D341Med (cell line): Measurements from ENCODE around the gene ARHGAP26.

Source experiments
- DNase-seq: peaks from one replicate; pipeline ENCODE4 v3.0.0; 2012; ENCODE audit warnings: low spot score

ARHGAP26 gene

DNA sequence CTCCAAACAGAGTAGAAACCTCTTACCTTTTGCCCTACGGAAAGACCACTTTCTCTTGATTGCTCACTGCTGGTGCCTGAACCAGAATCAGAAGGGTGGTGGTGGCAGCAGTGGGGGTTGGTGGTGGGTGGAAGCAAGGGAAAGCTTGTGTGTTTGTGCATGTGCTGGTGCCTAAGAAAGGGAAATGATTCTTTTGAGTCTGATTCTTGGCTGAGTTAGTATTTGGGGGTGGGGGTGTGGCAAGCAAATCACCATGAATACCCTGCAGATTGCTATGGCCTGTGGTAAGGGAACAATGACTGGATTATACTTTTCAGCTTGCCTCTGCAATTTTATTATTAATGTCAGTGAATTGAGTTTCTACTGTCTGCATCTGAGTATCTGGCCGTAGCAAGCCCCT is 106.6 kb downstream of the ARHGAP26 start:
- DNase-seq, result no peak

- no peak for DNase-seq
Observed at GRCh38 chr5:142878111-142878510, 107.9 kb downstream of the ARHGAP26 start.

- DNase-seq, result no peak
Observed at GRCh38 chr5:142878638-142879037, 108.5 kb downstream of the ARHGAP26 start.

- DNase-seq, result no peak
Observed at GRCh38 chr5:142881076-142881783, 111.1 kb downstream of the ARHGAP26 start.

GRCh38 chr5:142881784-142882126 is 111.6 kb downstream of the ARHGAP26 start:
- no peak for DNase-seq

GRCh38 chr5:142883025-142883424 is 112.8 kb downstream of the ARHGAP26 start:
- DNase-seq, result no peak

DNA sequence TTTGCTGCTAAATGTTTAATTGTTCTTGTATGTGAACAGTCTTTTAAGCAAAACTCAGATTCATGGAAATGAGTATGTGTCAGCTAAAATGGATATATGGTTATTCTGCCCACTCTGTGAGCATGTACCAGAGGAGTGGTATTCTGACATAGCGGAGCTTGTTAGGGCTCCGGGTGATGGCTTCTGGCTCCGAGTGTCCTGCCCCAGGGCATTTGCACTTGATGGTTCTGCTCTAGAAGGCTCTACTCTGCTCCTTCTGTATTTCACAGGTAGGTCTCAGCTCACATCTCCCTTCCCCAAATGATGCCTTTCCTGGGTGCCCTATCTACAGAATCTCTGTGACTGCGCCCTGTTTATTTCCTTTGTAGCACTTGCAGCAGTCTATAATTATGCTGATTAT is 113.3 kb downstream of the ARHGAP26 start:
- no peak for DNase-seq

DNA sequence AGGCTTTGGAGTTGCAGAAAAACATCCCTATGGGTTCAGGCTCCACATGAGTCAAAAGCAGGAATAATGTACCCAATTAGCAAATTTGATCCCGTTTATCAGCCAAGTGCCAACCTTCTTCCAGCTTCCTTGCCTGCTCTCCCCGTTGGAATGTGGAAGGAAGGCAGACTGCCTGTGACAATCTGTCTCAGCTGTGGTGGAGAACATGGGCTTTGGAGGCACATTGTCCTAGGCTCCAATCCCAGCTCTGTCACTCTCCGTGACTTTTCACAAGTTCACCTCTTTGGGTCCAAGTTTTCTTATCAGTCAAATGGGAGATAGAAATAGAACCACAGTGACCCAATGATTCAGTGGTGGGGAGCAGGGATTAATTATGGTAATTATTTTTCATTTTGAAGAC is 113.9 kb downstream of the ARHGAP26 start:
- no peak for DNase-seq

- no peak for DNase-seq
Observed at GRCh38 chr5:142886211-142886610, 116.0 kb downstream of the ARHGAP26 start.

DNA sequence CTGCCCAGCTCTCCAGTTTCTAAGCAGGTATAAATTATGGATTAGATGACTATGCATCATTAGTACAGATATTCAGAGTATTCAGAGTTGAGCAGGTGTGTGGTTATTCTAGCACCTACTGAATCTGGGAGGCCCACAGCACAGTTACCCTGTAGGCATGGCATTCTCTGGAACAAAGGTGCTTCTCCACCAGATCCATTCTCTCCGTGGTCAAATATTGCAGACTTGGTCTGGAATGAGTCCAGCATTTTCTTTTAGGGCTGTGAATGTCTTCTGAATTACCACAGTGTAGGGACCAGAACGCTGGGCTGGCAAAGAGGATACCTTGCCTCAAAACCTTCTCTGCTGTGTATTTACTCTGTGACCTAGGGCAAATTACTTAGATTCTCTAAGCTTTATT is 116.8 kb downstream of the ARHGAP26 start:
- DNase-seq, result no peak

GRCh38 chr5:142888469-142889085 is 118.4 kb downstream of the ARHGAP26 start:
- DNase-seq, result peak; percentile 62

DNA sequence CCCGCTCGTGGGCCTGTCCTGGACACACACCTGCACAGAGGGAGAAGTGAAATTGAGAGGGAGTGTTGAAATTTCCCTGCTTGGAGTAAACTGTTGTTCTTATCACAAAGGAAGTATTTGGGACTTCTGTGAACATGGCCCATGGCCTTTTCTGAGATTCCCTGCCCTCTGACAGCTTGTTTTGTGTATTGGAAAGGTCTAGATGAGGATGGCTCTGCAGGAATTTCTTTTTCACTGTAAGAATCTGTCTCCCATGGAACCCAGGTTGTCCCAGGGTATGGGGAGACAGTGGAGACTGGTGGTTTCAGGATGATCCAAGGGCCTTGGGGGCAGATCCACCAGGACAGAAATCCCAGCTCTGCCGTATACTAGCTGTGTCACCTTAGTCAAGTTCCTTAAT is 121.8 kb downstream of the ARHGAP26 start:
- no peak for DNase-seq

- DNase-seq, result no peak
Observed at GRCh38 chr5:142894315-142894714, 124.1 kb downstream of the ARHGAP26 start.

DNA sequence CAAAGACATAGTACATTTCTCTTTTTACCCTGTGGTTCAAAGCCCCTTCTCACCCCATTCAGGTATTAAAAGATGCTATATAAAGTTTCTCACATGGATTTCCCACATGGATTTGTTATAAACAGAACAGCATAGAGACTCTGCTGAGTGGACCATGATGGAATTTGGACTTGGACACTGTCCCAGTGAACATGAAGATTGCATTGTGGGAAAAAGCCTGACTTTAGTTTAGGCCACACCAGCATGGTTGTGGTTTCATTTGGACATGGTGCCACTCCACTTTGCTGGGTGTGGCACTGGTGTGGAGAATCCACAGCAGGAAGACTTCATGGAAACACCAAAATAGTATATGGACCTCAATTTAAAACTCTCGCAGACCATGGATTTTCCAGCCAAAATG is 124.6 kb downstream of the ARHGAP26 start:
- DNase-seq, result no peak

GRCh38 chr5:142896325-142897007 is 126.3 kb downstream of the ARHGAP26 start:
- DNase-seq, result no peak

DNA sequence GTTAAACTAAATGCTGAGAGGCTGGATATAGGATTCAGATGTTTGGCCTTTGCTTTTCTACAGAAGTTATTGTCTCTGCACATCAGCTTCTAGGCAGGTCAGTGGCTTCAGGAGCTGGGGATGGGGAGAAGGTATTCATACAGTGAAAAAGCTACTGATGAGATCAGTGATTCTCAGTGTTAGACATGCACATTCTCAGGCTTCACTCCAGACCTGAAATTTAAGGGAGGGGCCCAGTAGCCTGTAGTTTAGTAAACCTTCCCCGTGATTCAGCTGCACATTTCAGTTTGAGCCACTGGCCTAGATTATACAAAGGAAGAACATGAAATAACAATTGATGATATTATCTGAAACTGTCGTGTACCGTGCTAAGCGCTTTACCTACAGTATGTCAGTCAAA is 127.2 kb downstream of the ARHGAP26 start:
- DNase-seq, result no peak

DNA sequence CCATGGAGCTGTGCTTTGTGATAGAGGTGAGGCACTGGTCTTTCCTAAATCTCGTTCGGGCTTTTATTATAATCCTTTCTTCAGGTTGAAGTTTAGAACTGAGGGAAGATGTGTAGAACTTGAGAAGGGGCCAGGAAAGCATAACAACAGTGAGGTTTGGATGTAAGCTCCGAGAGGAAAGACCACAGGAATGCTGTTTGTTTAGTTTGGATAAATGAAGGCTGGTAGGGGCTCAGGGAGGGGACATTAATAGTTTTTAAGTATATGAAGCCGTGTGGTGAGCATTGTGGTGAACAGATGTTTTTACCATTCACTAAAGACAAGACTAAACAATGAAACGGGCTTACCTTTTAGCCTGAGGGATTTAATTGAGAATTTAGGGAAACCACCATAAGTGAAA is 130.8 kb downstream of the ARHGAP26 start:
- no peak for DNase-seq

DNA sequence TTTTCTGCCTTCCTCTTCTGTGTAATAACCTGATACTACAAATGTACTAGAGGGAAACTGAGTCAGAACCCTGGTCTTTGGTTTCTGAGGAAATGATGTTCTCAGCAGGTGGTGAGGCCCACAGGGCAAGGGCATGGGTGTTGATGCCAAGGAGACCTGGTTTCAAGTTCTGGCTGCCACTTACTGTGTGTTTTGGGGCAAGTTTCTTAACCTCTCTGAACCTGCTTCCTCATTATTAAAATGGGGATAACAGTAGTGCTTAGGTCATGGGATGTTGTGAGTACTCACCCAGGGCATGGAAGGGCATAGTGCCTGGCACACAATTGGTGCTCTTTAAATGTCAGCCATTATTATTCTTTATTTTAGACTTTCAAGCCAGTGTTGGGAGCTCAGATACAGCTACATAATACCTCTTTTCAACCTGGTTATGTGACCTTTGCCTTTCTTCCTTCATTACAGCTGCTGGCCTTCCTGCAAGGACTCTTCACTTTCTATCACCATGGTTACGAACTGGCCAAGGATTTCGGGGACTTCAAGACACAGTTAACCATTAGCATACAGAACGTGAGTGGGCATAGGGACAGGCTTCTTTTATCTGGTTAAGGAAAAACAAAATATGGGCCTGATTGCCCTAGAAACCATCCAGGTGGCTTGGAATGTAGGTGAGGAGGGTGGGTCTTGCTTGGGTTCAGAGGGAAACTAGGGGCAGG is 131.5 kb downstream of the ARHGAP26 start:
- no peak for DNase-seq

DNA sequence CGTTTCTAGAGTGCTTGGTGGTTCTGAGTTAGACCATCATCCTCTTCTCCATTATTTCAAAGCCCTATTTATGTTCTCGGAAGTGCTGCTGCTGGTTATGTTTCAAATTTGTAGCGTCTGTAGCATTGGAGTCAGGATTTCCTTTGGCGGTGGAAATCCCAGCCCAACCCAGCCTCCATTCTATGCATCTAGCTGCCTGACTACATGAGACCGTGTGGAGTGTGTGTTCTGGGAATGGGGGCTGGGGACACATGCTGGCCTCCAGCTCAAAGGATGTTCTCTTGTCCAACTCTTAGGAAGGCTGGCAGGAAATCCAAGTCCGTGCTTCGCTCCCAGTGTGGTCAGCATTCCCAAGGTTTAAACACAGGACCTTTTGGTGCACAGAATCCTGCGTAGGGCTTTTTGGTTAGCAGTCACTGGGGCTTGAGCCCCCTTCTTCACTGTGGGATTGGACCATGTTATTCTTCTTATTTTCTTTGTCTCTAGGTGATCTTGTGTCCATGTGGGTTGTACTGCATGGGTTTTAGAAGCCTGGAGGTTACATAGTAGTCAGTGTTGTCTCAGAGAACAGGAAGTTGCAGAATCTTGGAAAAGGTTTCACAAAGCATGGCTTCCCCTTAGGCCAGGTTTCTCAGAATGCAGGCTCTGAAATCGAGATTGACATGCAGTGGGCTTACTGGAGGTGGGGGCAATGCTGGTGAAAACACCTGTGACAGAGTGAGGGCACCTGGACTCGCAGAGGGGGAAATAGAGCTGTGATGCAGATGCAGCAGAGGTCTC is 132.2 kb downstream of the ARHGAP26 start:
- no peak for DNase-seq

DNA sequence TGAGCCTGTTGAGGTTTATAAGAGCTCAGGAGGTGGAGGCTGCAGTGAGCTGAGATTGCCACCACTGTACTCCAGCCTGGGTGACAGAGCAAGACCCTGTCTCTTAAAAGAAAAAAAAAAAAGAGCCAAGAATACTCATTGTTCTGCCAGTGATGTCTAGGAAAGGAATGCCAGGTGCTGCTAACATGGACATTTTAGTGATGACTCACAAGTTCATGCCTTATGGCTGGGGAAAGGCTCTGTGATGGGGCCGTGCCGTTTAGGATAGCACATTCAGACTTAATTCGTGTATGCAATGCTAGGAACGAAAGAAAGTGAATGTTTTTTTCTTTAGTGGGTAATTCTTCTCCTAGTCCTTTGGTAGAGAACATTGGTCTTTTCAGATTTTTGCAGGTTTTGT is 134.2 kb downstream of the ARHGAP26 start:
- DNase-seq, result no peak

DNA sequence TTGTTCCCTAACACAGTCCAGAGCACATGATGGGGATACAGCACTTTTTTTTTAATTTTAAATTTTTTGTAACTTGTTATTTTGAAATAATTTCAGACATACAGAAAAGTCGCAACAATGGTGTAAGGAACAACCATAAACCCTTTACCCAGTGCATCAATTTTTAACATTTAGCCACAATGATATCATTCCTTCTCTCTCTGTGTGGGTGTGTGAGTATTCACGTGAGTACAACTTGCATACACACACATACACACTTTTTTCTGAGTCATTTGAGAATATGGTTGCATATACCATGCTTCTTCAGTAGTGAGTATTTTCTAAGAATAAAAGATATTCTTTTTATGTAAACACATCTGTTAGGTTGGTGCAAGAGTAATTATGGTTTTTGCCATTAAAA is 135.2 kb downstream of the ARHGAP26 start:
- DNase-seq, result no peak
